MM.1S (cell line): ENCODE results near the gene SCGB1C2.

Source experiments
- CTCF ChIP-seq: fragments of 300-600 bp; sonication (generic); IDR thresholded peaks from 2 replicates; pipeline ENCODE4 v1.5.1; 2016; ENCODE audit warnings: antibody characterized with exemption, low read length, mixed read lengths
- EZH2phosphoT487 ChIP-seq: fragments of 300-600 bp; sonication (generic); IDR thresholded peaks from 2 replicates; pipeline ENCODE4 v1.6.1; 2018; ENCODE audit warnings: antibody characterized with exemption, low read length

GRCh38 chr17:185445-186138 lies 48.2 kb downstream of the SCGB1C2 start:
- TF ChIP-seq CTCF, result no peak
- TF ChIP-seq EZH2phosphoT487, result no peak
